ENCODE measurements around the gene FAM170B.

DNA sequence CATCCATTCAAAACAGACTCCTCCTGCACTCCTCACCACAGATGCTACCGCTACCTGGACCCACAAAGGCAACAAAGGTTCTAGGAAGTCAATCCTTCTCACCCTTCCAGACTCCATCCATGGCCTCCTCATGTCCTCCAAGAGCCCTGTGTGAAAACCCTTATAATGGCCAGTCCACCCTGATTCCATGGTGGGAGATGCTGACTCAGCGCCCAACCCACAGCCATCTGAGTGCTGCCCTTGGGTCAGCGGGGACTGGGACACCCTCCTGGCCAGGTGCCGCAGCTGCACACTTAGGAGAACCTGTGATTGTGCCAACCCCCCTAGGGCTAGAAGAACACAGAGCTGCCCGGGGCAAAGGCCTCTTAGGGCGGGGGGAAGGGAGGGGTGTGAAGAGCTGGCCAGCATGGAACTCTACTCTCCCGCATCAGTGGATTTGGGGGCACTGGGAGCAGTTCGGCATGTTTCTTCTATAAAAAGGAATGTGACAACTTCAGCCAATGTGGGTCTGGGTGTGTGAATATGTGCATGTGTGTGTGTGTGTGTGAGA lies 29.0 kb upstream of the FAM170B start:
- TF ChIP-seq, protein P1, sequence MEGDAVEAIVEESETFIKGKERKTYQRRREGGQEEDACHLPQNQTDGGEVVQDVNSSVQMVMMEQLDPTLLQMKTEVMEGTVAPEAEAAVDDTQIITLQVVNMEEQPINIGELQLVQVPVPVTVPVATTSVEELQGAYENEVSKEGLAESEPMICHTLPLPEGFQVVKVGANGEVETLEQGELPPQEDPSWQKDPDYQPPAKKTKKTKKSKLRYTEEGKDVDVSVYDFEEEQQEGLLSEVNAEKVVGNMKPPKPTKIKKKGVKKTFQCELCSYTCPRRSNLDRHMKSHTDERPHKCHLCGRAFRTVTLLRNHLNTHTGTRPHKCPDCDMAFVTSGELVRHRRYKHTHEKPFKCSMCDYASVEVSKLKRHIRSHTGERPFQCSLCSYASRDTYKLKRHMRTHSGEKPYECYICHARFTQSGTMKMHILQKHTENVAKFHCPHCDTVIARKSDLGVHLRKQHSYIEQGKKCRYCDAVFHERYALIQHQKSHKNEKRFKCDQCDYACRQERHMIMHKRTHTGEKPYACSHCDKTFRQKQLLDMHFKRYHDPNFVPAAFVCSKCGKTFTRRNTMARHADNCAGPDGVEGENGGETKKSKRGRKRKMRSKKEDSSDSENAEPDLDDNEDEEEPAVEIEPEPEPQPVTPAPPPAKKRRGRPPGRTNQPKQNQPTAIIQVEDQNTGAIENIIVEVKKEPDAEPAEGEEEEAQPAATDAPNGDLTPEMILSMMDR (IDR thresholded peaks at IDR 0.05) = no peak
- no peak for TF ChIP-seq POLR2A (IDR thresholded peaks at IDR 0.05)

Measured in testis (tissue), 2 donors.